Urinary bladder (tissue), 4 donors: ENCODE data around the gene CNTNAP5. TPM values are rescaled to one million over a fixed set of nuclear protein-coding genes. Genes with fewer than 3 reads are reported as not detected.

Source experiments
- DNase-seq: peaks from one replicate; pipeline ENCODE4 v3.0.0-alpha.2; 2015; ENCODE audit errors: extremely low spot score
- H3K27ac ChIP-seq: one replicate; pipeline ENCODE4 v1.5.1; 2013; ENCODE audit warnings: low read depth, mild to moderate bottlenecking, moderate library complexity
- H3K36me3 ChIP-seq: one replicate; pipeline ENCODE4 v1.6.1; 2013; ENCODE audit warnings: mild to moderate bottlenecking, moderate library complexity; ENCODE audit not compliant: insufficient read depth
- H3K4me1 ChIP-seq: one replicate; pipeline ENCODE4 v1.6.1; 2013; ENCODE audit warnings: mild to moderate bottlenecking, moderate library complexity; ENCODE audit not compliant: insufficient read depth
- H3K4me3 ChIP-seq: one replicate; pipeline ENCODE4 v1.5.1; 2013; ENCODE audit warnings: low read depth, low read length
- WGBS: extraction: QIAGEN DNeasy Blood & Tissue Kit; methylation state at CpG from one replicate; pipeline ENCODE4 v1.1.7; 2013; 5-methylcytosine and 5-hydroxymethylcytosine counted together
- polyA plus RNA-seq: library from polyadenylated mRNA; stranded (reverse); fragments of 200-250 nt; gene quantifications from one replicate; pipeline ENCODE4 v1.2.3, GENCODE V29; 2013
- total RNA-seq: library from RNA; depleted of rRNA; stranded (reverse); fragments of >200 nt; gene quantifications from one replicate; pipeline ENCODE4 v1.2.3, GENCODE V29; 2014
- donor health status: healthy with polysubstance abuse.
- donor health status: healthy.

CNTNAP5 gene
- total and polyA plus RNA-seq, 2 donors: 0.01 to 1.8 TPM

DNA sequence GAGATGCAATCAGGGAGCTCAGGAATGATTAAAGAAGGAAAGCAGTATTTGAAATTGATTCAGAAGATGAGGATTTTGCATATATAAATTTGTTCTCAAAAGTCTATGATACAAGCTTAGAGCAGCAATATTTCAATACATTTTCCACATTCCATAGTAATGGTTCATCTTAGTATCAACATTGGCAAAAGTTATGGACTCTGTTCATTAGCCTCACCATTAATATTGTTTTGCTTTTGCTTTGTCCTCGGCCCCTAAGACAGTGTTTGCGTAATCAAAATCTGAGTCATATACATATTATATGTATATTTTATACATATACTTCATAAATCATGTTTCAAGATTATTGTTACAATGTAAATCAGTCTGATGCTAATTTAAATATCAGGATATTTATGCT, 176.6 kb downstream of the CNTNAP5 start:
- no peak overlapping the region for H3K4me3 ChIP-seq
- H3K4me1 ChIP-seq: no peaks in the 10 kb centered on the region
- H3K27ac ChIP-seq: no peak overlapping the region
- H3K36me3 ChIP-seq: no peaks in the 10 kb centered on the region
- DNase-seq: no peak
- 72% methylated on average over 2 of the region's 2 CpGs for WGBS

DNA sequence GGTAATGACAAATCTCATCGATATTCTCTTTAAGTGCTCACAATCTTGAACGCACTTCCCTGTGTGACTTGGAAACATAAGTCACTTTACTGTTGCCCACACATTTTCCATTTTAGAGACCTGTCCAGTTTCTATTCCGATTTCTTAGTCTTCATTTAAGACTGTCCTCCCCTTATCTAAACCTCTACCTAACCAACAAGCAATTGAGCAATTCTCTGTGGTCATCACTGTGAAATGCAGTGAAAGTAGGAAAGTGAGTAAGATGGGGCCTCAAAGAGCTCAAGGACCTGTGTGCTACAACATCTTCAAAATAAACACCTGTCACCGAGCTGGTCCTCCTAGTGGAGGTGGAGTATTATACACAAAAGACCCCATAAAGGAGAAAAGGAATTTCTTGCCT, 184.4 kb downstream of the CNTNAP5 start:
- H3K36me3 ChIP-seq: no peaks in the 10 kb centered on the region
- H3K4me1 ChIP-seq: no peaks in the 10 kb centered on the region
- DNase-seq: no peak
- WGBS: 79% methylated on average over 4 of the region's 4 CpGs
- no peak overlapping the region for H3K4me3 ChIP-seq
- H3K27ac ChIP-seq: no peak overlapping the region

DNA sequence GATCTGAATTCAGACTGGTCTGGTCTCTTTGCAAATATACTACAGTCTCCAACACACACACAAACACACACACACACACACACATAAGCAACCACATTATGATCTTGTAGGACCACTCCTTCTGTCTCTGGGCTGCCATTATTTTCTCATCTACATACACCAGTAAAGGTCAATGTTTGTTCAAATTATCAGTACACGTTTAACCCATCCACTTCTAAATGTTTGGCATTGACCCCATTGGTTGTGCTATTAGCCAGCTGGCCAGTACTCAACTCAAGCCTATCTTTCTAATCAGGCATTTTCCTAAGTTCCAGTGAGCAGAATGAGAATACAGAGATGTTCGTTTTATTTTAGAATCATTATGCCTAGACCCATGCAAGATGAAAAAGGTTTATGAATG, 186.4 kb downstream of the CNTNAP5 start:
- H3K4me3 ChIP-seq: no peak overlapping the region
- no peak for DNase-seq
- H3K36me3 ChIP-seq: no peaks in the 10 kb centered on the region
- no peak overlapping the region for H3K27ac ChIP-seq
- 67% methylated on average over 2 of the region's 2 CpGs for WGBS
- no peaks in the 10 kb centered on the region for H3K4me1 ChIP-seq

DNA sequence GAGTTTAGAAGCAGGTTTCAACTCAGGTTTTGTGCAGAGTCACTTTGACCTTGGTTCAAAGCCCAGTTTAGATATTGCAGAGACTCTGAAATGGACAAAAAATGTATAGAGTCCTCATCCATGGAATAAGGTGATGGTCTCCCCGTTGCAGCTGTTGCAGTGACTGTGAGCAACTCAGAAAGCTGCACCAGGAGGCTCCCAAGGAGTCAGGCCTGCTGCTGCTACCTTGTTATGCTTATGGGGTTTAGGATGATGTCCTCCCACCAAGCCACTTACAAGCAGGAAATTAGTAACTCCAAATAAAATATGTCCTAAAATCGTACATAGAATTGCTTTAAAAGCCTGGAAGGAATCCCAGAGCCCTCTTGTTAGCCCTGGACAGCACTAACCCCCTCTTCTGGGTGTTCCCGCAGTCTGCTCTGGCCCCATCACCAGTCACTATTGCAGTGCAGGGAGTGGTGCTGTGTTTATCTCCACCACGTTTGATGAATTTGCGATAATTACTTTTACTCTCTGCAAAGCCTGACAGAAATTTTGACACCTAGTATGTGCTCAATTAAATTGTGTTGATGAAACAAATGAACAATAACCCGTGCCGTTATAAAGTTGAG, 189.0 kb downstream of the CNTNAP5 start:
- no peak overlapping the region for H3K27ac ChIP-seq
- H3K36me3 ChIP-seq: no peaks in the 10 kb centered on the region
- H3K4me1 ChIP-seq: no peaks in the 10 kb centered on the region
- WGBS: 71% methylated on average over 7 of the region's 7 CpGs
- no peak for DNase-seq
- H3K4me3 ChIP-seq: no peak overlapping the region

DNA sequence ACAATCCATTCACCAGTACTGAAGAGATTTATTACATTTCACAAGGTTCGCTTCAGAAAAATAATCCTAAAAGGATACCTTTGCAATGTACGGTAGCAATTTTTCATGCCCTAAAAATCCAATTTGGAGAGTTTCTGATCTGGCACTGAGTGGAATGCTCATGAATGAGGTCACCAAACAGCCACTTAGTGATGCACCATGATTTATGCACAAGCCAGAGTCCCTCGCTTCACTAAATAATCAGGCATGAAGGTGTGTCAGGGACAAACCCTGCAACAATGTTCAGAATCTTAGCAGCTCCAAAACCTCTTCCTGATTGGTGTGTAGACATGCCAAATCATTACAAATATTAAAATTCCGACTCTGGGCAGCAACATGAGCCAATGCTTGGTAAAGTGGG, 221.1 kb downstream of the CNTNAP5 start:
- Histone ChIP-seq H3K27ac (no peak overlapping the region), H3K36me3 (no peaks in the 10 kb centered on the region), H3K4me1 (no peaks in the 10 kb centered on the region), H3K4me3 (no peak overlapping the region)
- DNase-seq: no peak
- 92% methylated on average over 4 of the region's 4 CpGs for WGBS

DNA sequence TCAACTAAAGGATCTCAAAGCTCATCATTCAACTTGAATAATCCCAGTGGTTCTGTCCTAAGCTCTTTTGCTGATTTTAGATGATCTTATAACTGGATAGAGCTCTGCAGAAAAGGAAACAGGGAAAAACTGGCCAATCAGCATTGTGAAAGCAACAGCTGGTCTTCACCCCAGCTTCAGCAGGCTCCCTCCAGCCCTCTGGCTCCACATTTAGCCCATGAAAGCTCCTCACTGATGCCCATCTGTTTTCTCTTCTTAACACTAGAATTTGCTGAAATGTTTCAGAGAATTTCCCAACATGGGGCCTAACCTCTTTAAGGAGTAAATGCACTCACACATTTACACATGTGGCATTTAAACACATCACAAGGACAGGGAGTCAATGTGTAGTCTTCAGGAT, 223.3 kb downstream of the CNTNAP5 start:
- H3K4me1 ChIP-seq: no peaks in the 10 kb centered on the region
- no peak for DNase-seq
- no peaks in the 10 kb centered on the region for H3K36me3 ChIP-seq

DNA sequence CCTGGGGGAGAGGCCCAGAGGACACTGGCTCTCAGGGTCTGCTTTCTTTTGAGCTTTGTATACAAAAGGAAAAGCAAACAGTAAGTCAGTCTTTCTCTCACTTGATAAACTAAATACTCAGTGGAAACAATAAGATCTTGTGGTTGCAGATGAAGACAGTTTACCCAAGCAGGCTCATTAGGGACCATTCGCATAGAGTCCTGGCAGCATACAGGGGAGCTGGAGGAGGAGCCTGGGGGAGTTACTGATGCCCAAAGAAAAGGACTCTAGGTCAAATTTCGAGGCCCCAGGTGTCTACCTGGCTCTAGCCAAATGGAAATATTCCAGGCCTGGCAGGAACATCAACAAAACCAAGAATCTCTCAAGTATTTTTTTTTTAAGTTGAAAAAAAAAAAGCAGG, 225.3 kb downstream of the CNTNAP5 start:
- no peak overlapping the region for H3K4me3 ChIP-seq
- 90% methylated on average over 2 of the region's 2 CpGs for WGBS
- H3K36me3 ChIP-seq: no peaks in the 10 kb centered on the region
- H3K4me1 ChIP-seq: no peaks in the 10 kb centered on the region
- H3K27ac ChIP-seq: no peak overlapping the region
- no peak for DNase-seq

More for the DNA sequence above, 223.3 kb downstream of the CNTNAP5 start:
- no peak overlapping the region for H3K27ac ChIP-seq
- no peak overlapping the region for H3K4me3 ChIP-seq

DNA sequence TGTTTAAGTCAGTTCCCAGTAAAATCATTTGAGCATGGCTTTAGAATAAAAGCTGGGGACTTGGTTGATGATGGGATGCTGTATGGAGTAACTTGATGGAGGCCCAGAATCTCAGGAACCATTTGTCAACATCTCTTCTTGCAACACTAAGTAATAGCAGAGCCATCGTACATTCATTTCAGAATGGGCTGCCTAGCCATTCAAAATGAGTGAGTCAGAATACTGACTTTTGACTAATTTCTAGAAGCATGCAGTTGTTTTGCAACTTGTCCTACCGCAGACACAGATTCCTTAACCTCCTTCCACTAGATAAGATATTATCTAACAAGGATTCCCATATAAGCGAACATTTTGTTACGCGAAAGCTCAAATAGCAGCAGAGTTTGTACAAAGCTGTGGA, 229.5 kb downstream of the CNTNAP5 start:
- no peaks in the 10 kb centered on the region for H3K4me1 ChIP-seq
- H3K4me3 ChIP-seq: no peak overlapping the region
- no peaks in the 10 kb centered on the region for H3K36me3 ChIP-seq
- no peak overlapping the region for H3K27ac ChIP-seq
- WGBS: 84% methylated on average over 5 of the region's 5 CpGs
- no peak for DNase-seq

DNA sequence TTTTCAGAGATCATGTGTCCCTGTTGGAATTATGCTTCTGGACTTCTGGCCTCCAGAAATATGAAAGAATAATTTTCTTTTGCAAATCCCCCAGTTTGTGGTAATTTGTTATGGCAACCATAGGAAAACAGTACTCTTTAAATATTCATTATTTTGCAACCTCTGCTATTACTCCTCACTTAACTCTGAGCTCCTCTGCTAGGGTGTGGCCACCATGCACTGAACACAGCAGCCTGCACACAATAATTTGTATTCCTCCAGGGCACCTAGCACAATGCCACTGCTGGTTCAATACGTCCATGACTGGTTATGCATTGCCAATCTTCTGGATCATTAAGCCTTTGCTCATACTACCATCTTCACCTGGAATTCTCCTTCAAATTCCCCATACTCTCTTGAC, 232.0 kb downstream of the CNTNAP5 start:
- no peak overlapping the region for H3K4me3 ChIP-seq
- H3K27ac ChIP-seq: no peak overlapping the region
- 69% methylated on average over 1 of the region's 1 CpG for whole genome bisulfite sequencing
- H3K4me1 ChIP-seq: no peaks in the 10 kb centered on the region
- no peak for DNase-seq
- no peaks in the 10 kb centered on the region for H3K36me3 ChIP-seq

DNA sequence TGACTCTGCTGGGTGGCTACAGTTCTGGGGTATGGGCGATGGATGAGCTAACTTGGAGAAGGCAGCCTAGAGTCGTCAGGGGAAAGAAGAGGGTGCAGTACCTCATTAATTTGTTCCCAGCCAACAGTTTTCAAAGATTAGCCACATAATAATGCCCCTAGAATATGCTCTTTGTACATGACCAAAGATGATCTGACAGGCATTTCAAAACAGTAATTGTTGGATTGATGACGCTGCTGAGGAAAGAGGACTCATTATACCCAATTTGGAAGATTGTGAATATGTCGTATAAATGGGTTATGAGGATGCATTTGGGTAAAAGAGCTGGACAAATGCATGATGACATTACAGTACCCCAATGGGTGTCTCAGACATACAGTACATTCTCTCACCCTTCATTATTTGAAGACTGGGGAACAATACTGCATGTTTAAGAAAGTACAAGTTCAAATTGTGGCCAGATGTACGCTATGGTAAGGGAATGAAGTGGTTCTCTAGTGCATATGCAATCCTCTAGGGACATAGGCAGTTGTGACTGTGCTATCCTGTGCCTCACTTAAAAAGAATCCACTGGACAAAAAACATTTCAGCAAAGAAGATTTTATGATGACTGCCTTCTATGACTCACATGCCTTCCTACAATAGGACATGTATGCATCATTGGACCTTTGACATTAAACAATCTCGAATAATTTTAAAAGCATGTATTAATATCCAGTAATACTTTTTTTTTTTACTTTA, 233.2 kb downstream of the CNTNAP5 start:
- Histone ChIP-seq H3K27ac (no peak overlapping the region), H3K4me1 (no peaks in the 10 kb centered on the region), H3K36me3 (no peaks in the 10 kb centered on the region), H3K4me3 (no peak overlapping the region)
- 90% methylated on average over 6 of the region's 6 CpGs for WGBS
- DNase-seq: no peak

DNA sequence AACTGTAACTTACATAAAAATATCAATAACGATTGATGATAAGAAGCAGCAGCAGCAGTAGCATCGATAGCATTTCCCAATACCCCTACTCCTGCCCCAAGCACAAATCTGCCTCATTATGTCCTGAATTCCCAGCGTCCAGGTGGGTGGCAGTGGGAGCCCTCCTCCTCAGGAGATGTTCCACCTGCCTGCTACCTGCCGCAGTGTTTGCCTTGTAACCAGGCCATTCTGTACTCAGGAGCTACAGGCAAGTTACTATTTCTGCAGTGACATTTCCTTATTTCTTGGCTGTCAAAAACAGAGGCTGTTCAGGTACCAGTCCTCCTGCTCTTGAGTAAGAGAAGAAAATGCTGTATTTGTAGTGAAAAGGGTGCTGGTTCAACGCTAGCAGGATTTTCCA, 236.4 kb downstream of the CNTNAP5 start:
- no peak overlapping the region for H3K27ac ChIP-seq
- H3K4me1 ChIP-seq: no peaks in the 10 kb centered on the region
- no peaks in the 10 kb centered on the region for H3K36me3 ChIP-seq
- 71% methylated on average over 5 of the region's 5 CpGs for WGBS
- DNase-seq: no peak
- H3K4me3 ChIP-seq: no peak overlapping the region

DNA sequence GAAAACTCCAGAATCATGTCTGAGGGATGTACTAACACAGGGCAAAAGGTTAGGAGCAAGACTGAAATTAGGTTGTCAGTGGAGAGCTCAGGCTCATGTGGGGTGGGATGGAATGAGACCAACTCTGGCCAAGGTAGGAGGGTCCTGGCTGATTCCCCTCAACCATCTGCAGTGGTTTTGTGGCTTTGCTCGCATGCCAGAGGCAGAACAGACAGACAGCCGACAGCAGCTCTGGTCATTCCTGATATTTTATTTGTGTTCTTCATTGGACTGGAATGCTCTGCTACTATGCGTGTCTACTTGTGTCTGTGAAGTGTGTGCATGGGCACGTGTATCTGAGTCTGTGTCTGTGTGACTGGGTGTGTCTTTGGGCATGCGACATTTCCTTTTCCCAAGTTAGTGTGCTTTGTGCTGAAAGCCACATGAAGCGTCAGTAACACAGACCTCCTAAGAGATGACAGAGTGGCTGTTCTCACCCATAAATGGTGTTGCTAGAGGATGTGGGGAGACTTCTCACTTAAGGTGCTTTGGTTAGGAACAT, 239.5 kb downstream of the CNTNAP5 start:
- H3K36me3 ChIP-seq: no peaks in the 10 kb centered on the region
- no peaks in the 10 kb centered on the region for H3K4me1 ChIP-seq
- no peak overlapping the region for H3K4me3 ChIP-seq
- 83% methylated on average over 6 of the region's 6 CpGs for WGBS
- H3K27ac ChIP-seq: no peak overlapping the region
- DNase-seq: no peak

DNA sequence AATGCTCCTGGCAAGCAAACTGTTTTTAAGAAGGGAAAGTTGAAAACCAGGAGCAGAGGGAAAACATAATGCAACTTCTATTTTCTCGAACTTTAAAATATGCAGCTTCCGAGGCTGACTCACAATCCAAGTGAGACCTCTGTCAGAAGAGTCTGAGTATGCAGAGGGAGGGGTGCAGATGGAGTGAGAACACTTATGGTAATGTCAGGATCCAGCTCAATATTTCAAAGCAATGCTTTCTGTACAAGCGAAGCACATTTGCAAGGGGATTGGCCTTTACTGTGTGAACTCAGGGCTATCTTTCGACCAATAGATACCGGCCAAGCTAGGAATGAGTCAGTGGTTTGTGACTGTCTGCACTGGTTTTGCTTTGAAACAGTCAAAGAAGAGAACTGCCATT, 242.7 kb downstream of the CNTNAP5 start:
- DNase-seq: no peak
- H3K4me1 ChIP-seq: no peaks in the 10 kb centered on the region
- H3K27ac ChIP-seq: no peak overlapping the region
- no peaks in the 10 kb centered on the region for H3K36me3 ChIP-seq
- no peak overlapping the region for H3K4me3 ChIP-seq
- WGBS: 58% methylated on average over 5 of the region's 5 CpGs

DNA sequence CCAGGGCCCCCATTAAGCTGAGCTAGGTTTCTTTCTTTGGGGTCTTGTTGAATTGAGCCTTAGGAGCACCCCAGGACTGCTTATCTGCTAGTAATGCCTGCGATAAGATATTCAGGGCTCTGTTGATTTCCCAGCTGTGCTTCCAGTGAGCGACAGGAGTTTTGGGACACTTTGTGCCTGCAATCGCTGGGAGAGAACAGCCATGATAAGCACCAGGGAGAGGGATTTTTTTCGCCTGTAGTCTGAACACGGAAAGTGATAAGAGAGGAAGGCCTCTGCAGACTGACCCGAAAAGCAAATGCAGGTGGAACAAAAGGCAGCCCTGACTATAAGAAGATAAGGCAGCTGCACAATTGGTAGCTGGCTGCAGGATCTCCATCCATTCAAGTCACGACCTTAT, 244.3 kb downstream of the CNTNAP5 start:
- 65% methylated on average over 7 of the region's 7 CpGs for WGBS
- DNase-seq: no peak

More for the DNA sequence above, 244.3 kb downstream of the CNTNAP5 start:
- Histone ChIP-seq H3K27ac (no peak overlapping the region), H3K36me3 (no peaks in the 10 kb centered on the region), H3K4me3 (no peak overlapping the region), H3K4me1 (no peaks in the 10 kb centered on the region)
